ENCODE data around the gene STK10.

Gene STK10

DNA sequence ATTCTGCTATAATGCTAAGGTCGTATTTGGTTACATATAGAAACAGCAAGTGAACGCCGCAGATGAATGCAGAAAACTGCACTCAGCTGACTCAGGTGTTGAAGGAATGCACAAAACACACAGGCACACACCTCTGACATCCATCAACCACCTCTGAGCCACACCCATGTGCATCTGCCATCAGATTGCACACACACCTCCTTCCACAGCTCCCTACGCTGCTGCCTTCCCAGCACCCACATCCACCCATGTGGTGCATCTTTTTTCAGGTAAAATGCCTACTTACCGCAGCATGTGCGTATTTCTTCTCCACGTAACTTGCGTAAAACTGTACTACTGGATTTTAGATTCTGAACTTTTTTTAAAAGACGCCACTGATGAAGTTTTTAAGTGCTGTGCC lies 7.1 kb downstream of the STK10 start:
- no peak overlapping the region for H3K4me3 ChIP-seq (ENCODE audit: low read depth, low read length, poor library complexity, severe bottlenecking)
- no peak overlapping the region for H3K9ac ChIP-seq (ENCODE audit: low read length)
- H4K20me1 ChIP-seq (ENCODE audit: insufficient read depth, low read length) = no peaks in the 10 kb centered on the region

DNA sequence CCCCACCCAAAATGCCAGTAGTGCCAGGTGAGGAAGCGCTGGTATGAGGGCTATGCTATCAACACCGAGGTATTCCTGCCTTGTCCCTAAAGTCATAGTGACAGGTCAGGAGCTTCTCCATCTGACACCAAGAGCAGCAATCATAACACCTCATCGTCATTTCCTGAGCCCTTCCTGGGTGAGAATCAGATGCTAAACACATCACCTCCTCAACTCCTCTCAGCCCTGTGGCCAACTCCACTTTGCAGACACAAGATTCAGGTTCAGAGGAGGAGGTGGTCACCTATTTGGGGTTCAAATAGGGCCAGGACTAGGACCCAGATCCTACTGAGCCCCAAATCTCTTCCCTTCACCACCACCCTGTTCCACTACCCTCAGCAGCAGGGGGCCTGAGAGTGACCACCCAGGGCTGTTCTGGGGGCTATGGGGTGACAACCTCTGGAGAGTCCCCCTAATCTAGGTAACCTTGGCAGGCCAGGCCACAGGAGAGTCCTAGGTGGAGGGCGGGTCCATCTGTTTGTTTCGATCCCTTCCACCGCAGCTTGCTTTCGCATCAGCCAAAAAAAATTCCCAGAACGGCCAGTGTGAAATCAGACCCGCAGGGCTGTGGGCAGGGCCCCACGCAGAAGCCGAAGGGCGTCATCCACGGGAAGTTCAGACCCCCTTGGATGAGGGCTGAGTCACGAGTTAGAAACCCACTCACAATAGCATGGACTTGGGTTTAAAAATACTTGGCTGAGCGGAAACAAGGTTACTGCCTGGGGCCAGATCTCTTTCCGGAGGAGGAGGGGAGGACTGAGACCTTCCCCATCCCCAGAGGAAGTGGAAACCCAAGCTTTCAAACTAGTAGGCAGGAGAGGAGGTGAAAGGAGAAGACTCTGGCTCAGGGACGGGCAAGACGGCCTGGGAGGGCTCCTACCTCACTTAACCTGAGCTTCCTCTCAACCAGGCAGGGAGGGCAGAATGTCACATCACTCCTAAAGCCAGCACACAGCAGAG lies 8.7 kb downstream of the STK10 start:
- H3K9me3 ChIP-seq (ENCODE audit: low read length) = no peaks in the 10 kb centered on the region
- peak overlapping the region; percentile 79 for H3K4me2 ChIP-seq (ENCODE audit: low read length)
- no peak overlapping the region for H2AFZ ChIP-seq (ENCODE audit: low read length)
- no peaks in the 10 kb centered on the region for H3K9me2 ChIP-seq (ENCODE audit: low read depth, low read length)
- no peaks in the 10 kb centered on the region for H4K20me1 ChIP-seq (ENCODE audit: insufficient read depth, low read length)
- peak overlapping the region; percentile 91 for H3K27ac ChIP-seq (ENCODE audit: low read depth, low read length, poor library complexity, severe bottlenecking)
- peaks cover 18% of the 10 kb centered on the region; the same call in 1 of the 2 replicates for H3K36me3 ChIP-seq (ENCODE audit: insufficient read depth, low read length)
- 0 out of 2 replicates have a peak, but pooled peaks cover 6% of the 10 kb centered on the region for H3F3A ChIP-seq (ENCODE audit: insufficient read depth, low read length)
- H3K79me2 ChIP-seq (ENCODE audit: insufficient read depth, low read length) = peaks cover 22% of the 10 kb centered on the region
- TF ChIP-seq EZH2 (IDR thresholded peaks at IDR 0.05; ENCODE audit: borderline replicate concordance, low read length) = no peak
- H3K4me3 ChIP-seq (ENCODE audit: low read depth, low read length, poor library complexity, severe bottlenecking) = peak overlapping the region; percentile 54
- H3K4me1 ChIP-seq (ENCODE audit: insufficient read depth, low read length, severe bottlenecking) = peaks cover 53% of the 10 kb centered on the region
- peak overlapping the region; percentile 72 for H3K9ac ChIP-seq (ENCODE audit: low read length)
- H3K27me3 ChIP-seq (ENCODE audit: insufficient read depth, low read length) = no peaks in the 10 kb centered on the region

More for the DNA sequence above, 7.1 kb downstream of the STK10 start:
- peaks cover 32% of the 10 kb centered on the region for H3K79me2 ChIP-seq (ENCODE audit: insufficient read depth, low read length)
- no peak overlapping the region for H3K4me2 ChIP-seq (ENCODE audit: low read length)
- H3F3A ChIP-seq (ENCODE audit: insufficient read depth, low read length) = 0 out of 2 replicates have a peak, but pooled peaks cover 2% of the 10 kb centered on the region
- no peak overlapping the region for H2AFZ ChIP-seq (ENCODE audit: low read length)
- no peaks in the 10 kb centered on the region for H3K9me3 ChIP-seq (ENCODE audit: low read length)
- no peak for TF ChIP-seq EZH2 (IDR thresholded peaks at IDR 0.05; ENCODE audit: borderline replicate concordance, low read length)
- TF ChIP-seq, protein P1, sequence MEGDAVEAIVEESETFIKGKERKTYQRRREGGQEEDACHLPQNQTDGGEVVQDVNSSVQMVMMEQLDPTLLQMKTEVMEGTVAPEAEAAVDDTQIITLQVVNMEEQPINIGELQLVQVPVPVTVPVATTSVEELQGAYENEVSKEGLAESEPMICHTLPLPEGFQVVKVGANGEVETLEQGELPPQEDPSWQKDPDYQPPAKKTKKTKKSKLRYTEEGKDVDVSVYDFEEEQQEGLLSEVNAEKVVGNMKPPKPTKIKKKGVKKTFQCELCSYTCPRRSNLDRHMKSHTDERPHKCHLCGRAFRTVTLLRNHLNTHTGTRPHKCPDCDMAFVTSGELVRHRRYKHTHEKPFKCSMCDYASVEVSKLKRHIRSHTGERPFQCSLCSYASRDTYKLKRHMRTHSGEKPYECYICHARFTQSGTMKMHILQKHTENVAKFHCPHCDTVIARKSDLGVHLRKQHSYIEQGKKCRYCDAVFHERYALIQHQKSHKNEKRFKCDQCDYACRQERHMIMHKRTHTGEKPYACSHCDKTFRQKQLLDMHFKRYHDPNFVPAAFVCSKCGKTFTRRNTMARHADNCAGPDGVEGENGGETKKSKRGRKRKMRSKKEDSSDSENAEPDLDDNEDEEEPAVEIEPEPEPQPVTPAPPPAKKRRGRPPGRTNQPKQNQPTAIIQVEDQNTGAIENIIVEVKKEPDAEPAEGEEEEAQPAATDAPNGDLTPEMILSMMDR (IDR thresholded peaks at IDR 0.05; ENCODE audit: low read length) = no peak
- H3K4me1 ChIP-seq (ENCODE audit: insufficient read depth, low read length, severe bottlenecking) = peaks cover 53% of the 10 kb centered on the region
- H3K27me3 ChIP-seq (ENCODE audit: insufficient read depth, low read length) = no peaks in the 10 kb centered on the region
- no peaks in the 10 kb centered on the region for H3K9me2 ChIP-seq (ENCODE audit: low read depth, low read length)
- H3K36me3 ChIP-seq (ENCODE audit: insufficient read depth, low read length) = peaks cover 20% of the 10 kb centered on the region; the same call in 1 of the 2 replicates
- H3K27ac ChIP-seq (ENCODE audit: low read depth, low read length, poor library complexity, severe bottlenecking) = peak overlapping the region; percentile 35

DNA sequence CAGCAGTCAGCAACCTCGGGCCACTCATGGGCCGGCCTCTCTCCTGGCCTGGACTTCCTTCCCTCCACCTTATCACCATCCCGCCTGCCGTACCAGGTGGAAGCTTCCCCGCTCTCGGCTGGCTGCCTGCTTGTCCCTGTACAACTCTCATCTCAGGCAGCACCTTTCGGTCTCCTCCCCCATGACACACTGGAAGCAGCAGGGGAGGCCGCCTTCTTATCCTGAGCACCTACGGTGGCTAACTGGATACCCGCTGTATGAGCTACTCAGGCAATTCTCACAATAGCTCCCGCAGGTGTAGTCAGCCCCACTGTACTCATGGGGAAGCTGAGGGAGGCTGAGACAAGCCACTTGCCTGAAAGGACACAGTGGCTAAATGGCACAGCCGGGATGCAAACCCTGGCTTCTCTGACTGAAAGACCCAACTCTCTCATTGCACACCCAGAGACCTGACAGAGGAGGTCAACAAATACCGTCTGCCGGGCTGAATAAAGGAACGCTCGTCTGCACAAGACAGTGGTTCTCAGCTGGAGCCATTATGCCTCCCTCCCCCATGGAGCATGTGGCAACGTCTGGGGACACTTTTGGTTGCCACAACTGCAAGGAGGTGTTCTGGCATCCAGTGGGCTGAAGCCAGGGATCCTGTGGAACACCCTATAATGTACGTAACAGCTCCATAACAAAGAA lies 9.6 kb downstream of the STK10 start:
- Histone ChIP-seq H3F3A (ENCODE audit: insufficient read depth, low read length) (0 out of 2 replicates have a peak, but pooled peaks cover 6% of the 10 kb centered on the region), H3K36me3 (ENCODE audit: insufficient read depth, low read length) (0 out of 2 replicates have a peak, but pooled peaks cover 11% of the 10 kb centered on the region), H3K27me3 (ENCODE audit: insufficient read depth, low read length) (no peaks in the 10 kb centered on the region), H3K4me2 (ENCODE audit: low read length) (peak overlapping the region; percentile 79), H2AFZ (ENCODE audit: low read length) (no peak overlapping the region), H3K4me1 (ENCODE audit: insufficient read depth, low read length, severe bottlenecking) (peaks cover 56% of the 10 kb centered on the region), H3K79me2 (ENCODE audit: insufficient read depth, low read length) (peaks cover 14% of the 10 kb centered on the region), H3K27ac (ENCODE audit: low read depth, low read length, poor library complexity, severe bottlenecking) (peak overlapping the region; percentile 91), H3K9me3 (ENCODE audit: low read length) (no peaks in the 10 kb centered on the region), H4K20me1 (ENCODE audit: insufficient read depth, low read length) (no peaks in the 10 kb centered on the region), H3K4me3 (ENCODE audit: low read depth, low read length, poor library complexity, severe bottlenecking) (peak overlapping the region; percentile 54), H3K9me2 (ENCODE audit: low read depth, low read length) (no peaks in the 10 kb centered on the region), H3K9ac (ENCODE audit: low read length) (peak overlapping the region; percentile 72)
- TF ChIP-seq, protein P1 (IDR thresholded peaks at IDR 0.05; ENCODE audit: low read length) = no peak
- no peak for TF ChIP-seq EZH2 (IDR thresholded peaks at IDR 0.05; ENCODE audit: borderline replicate concordance, low read length)
